T-helper 1 cell treated with Interleukin-12 subunit alpha and Interleukin-12 subunit beta and Interleukin-4 antibody, amounts not matched to agents 30 ng/mL and 1 ng/mL, for 36 hours (primary cell): ENCODE measurements around the gene RTN4IP1. TPM values are rescaled to one million over a fixed set of nuclear protein-coding genes. Genes with fewer than 3 reads are reported as not detected.

Experiments
- intact Hi-C: fragments of 100-400 bp; cut with micrococcal nuclease; formaldehyde crosslinking; loops from one replicate; pipeline ENCODE4 v1.15.1; 2024
- total RNA-seq: library from RNA; stranded (reverse); gene quantifications from 2 replicates; pipeline ENCODE4 v1.2.3, GENCODE V29; 2022

The RTN4IP1 gene
- total RNA-seq, 1 donor from 2014 or later, result 6.1 TPM

DNA sequence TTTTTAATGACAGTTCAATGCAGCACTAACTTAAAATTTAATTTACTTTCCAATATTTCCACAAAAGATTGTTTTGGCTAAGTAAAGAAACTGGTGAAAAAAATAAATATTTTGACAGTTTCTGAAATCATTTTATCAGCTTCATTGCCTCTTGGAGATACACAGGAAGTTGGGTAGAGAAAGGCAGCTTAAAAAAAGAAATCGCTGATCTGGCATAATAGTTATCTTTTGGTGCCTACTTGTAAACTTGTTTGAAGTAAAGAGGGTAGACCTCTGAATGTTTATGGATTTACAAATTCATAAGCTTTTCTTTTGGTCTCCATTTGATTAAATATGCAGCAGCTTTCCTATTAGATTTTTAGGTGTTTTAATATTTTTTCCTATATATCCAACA, 103.4 kb downstream of the RTN4IP1 start:
- intact Hi-C loops, result loop anchor here (1.0 to 10.0 kb wide), 5 partner anchors 8 to 1739 kb away; partner anchors contain the start of gene SNX3

DNA sequence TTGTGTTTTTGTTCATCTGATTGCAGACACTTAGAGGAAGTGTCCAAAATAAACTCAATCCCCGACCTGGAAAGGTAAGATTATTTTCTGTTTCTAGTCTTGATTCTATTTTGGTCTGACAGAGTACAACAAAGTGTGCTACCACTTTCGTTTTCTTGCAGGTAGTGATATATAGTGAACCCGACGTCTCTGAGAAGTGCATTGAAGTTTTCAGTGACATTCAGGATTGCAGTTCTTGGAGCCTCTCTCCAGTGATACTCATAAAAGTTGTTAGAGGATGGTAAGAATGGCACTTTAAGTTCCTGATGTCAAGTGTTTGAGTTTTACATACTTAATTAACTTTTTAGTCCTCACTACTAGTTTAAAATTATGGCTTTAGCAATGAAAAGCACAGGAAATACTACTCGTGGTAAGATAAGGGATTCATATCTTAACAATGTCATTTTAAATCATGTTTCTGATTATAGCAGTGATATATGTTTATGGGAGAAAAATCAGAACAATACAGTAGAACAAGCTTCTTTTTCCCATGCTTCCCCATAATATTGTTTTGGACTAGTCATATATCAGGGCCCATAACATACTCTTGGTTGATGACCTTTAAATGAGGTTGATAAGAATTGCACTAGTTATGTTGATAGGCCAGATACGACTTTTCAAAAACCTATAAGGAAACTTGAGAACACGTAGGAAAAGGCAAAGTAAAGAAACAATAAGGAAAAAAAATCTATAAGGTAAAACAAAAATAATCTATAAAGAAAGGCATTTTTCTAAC, 104.0 kb downstream of the RTN4IP1 start:
- intact Hi-C loops, result loop anchor here (1.0 to 10.0 kb wide), 5 partner anchors 9 to 1740 kb away; partner anchors contain the start of gene SNX3

DNA sequence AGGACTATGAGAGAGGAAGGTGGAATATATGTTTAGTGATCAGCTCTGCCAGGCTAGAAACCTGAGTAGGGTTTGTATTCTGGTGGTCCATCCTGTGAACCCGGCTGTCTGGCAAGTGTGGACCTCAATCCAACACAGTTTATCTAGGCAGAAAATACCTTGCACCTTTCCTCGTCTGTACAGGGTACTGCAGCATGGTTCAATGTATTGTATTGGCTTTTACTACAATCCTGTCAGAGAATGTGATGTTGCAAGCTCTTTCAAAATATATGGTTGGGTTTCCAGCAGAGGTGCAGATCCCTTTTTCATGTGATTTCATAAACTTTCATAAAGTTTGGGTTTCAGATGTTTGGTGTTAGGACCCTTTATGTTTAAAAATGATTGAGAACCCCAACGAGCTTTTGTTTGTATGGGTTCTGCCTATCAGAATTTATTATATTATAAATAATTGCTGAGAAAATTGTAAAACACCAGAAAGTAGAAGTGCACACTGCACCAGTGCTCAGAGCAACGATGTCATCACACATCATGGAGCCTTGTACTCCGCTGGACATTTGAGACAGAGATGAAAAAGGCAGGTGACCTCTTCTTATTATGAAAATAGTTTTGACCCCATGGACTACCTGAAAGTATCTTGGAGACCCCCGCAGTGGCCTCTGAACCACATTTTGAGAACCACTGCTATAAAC, 106.6 kb downstream of the RTN4IP1 start:
- intact Hi-C loops, result loop anchor here (5.0 to 10.0 kb wide), 5 partner anchors 530 to 1742 kb away; partner anchors contain the start of genes SCML4 and SNX3

Other genes starting within 250 kb of the RTN4IP1 start
- 15.2 and 17.4 TPM in 2 replicates for gene QRSL1, start 80 bp upstream of the RTN4IP1 start, total RNA-seq